ENCODE data around the gene SRGAP1. TPM values are rescaled to one million over a fixed set of nuclear protein-coding genes. Genes with fewer than 3 reads are reported as not detected.
"Not testable (repeated sequence)": the region's sequence is repeated elsewhere in the genome, so short reads cannot be mapped to it uniquely, and the experiment has no call there.

SRGAP1 gene
- polyA plus RNA-seq, 4 donors = 2.2 to 8.5 (median 4.0) TPM

DNA sequence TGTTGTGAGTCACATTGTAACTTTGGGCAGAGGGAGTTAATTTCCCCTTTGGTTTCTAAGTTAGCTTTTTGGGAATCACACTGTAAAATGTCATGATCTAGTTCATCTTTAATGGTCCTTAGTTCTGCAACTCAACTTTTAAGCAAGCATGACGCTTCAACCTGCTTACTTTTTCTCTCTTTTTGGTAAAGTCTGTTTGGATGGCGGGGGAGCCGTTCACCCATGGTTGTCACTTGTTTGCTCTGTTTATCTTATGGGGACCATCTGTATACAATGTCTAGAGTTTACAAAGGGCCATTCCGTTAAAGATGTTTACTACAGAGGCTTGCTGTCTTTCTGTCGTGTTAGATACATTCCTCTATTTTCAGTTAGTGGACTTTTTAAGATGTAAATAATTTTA, 172.0 kb downstream of the SRGAP1 start:
- Histone ChIP-seq H3K27me3 (ENCODE audit: control insufficient read depth in 3 of 3, insufficient read depth in 3 of 3, low read length in 3 of 3) (no peaks in the 10 kb centered on the region), H3K4me3 (ENCODE audit: low read depth in 1 of 3, low read length in 3 of 3) (no peak overlapping the region), H3K36me3 (ENCODE audit: control insufficient read depth in 3 of 3, insufficient read depth in 2 of 3, low read depth in 1 of 3, low read length in 3 of 3) (peaks cover 0 to 2% (median 0%) of the 10 kb centered on the region in 3 donors), H3K4me1 (ENCODE audit: control insufficient read depth in 3 of 3, insufficient read depth in 2 of 3, low read depth in 1 of 3, low read length in 2 of 3) (no peaks in the 10 kb centered on the region), H3K9me3 (ENCODE audit: control insufficient read depth in 2 of 2, insufficient read depth in 1 of 2, low read depth in 1 of 2, low read length in 1 of 2) (no peaks in the 10 kb centered on the region), H3K27ac (ENCODE audit: low read depth in 1 of 3, low read length in 2 of 3) (no peak overlapping the region)
- WGBS, 3 donors = 81 to 88% (median 87%) methylated on average over 5 of the region's 5 CpGs
- FAIRE-seq (no peak), DNase-seq (no peak)

DNA sequence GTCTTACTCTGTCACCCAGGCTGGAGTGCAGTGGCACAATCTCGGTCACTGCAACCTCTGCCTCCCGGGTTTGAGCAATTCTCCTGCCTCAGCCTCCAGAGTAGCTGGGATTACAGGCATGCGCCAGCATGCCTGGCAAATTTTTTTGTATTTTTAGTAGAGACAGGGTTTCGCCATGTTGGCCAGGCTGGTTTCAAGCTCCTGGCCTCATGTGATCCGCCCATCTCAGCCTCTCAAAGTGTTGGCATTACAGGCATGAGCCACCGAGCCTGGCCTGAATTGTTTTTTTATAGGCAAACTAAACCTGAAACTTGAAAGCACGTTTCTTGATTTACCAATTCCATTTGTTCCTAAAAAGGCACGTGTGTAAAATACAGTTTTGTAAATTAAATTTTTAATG, 173.6 kb downstream of the SRGAP1 start:
- not testable (repeated sequence) for H3K27me3 ChIP-seq (ENCODE audit: control insufficient read depth in 3 of 3, insufficient read depth in 3 of 3, low read length in 3 of 3); H3K36me3 ChIP-seq (ENCODE audit: control insufficient read depth in 3 of 3, insufficient read depth in 2 of 3, low read depth in 1 of 3, low read length in 3 of 3); FAIRE-seq; H3K4me3 ChIP-seq (ENCODE audit: low read depth in 1 of 3, low read length in 3 of 3); H3K27ac ChIP-seq (ENCODE audit: low read depth in 1 of 3, low read length in 2 of 3); H3K4me1 ChIP-seq (ENCODE audit: control insufficient read depth in 3 of 3, insufficient read depth in 2 of 3, low read depth in 1 of 3, low read length in 2 of 3); DNase-seq; H3K9me3 ChIP-seq (ENCODE audit: control insufficient read depth in 2 of 2, insufficient read depth in 1 of 2, low read depth in 1 of 2, low read length in 1 of 2)
- 80 to 91% (median 90%) methylated on average over 8 of the region's 8 CpGs for WGBS, 3 donors

DNA sequence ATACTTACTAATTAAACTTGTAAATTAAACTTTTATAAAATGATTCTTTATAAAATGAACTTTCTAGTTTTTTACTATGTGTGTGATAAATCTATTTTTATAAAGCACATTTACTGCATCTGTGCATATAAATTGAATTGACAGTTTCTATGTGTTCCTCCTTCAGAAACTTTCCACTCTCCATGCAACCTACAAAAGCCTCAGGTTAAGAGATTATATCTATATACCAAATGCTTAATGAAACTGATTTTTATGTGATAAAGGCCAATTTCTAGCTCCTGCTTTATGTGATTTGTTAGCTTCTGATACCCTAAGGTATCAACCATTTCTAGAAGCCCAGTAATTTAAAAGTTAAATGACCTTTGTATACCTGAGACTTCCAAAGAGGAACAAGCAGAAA, 174.0 kb downstream of the SRGAP1 start:
- no peaks in the 10 kb centered on the region for H3K9me3 ChIP-seq (ENCODE audit: control insufficient read depth in 2 of 2, insufficient read depth in 1 of 2, low read depth in 1 of 2, low read length in 1 of 2)
- no peak overlapping the region for H3K4me3 ChIP-seq (ENCODE audit: low read depth in 1 of 3, low read length in 3 of 3)
- H3K27ac ChIP-seq (ENCODE audit: low read depth in 1 of 3, low read length in 2 of 3) = no peak overlapping the region
- FAIRE-seq = no peak
- no peaks in the 10 kb centered on the region for H3K4me1 ChIP-seq (ENCODE audit: control insufficient read depth in 3 of 3, insufficient read depth in 2 of 3, low read depth in 1 of 3, low read length in 2 of 3)
- peaks cover 0 to 2% (median 0%) of the 10 kb centered on the region in 3 donors for H3K36me3 ChIP-seq (ENCODE audit: control insufficient read depth in 3 of 3, insufficient read depth in 2 of 3, low read depth in 1 of 3, low read length in 3 of 3)
- no peaks in the 10 kb centered on the region for H3K27me3 ChIP-seq (ENCODE audit: control insufficient read depth in 3 of 3, insufficient read depth in 3 of 3, low read length in 3 of 3)
- DNase-seq = no peak

DNA sequence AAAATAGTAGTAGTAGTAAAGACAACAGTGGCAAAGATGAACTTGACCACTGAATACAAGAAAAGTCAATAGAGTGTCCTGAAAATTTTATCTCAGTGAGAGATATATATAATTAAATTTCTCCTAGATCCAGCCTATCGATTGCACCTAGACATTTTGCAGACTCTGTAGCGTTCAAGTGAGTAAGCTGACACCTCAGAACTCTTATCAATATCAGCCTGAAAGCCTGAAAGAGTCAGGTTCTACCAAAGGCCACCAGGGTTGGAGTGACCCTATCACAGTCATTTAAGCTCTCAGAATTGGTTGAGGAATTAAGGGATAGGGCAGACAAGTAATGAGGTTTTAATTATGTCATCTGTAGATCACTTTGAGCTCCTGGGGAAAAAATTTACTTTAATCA, 174.6 kb downstream of the SRGAP1 start:
- H3K9me3 ChIP-seq (ENCODE audit: control insufficient read depth in 2 of 2, insufficient read depth in 1 of 2, low read depth in 1 of 2, low read length in 1 of 2) = no peaks in the 10 kb centered on the region
- WGBS, 3 donors = 88 to 93% (median 92%) methylated on average over 2 of the region's 2 CpGs
- H3K27ac ChIP-seq (ENCODE audit: low read depth in 1 of 3, low read length in 2 of 3) = no peak overlapping the region
- no peak for DNase-seq
- H3K27me3 ChIP-seq (ENCODE audit: control insufficient read depth in 3 of 3, insufficient read depth in 3 of 3, low read length in 3 of 3) = no peaks in the 10 kb centered on the region
- H3K36me3 ChIP-seq (ENCODE audit: control insufficient read depth in 3 of 3, insufficient read depth in 2 of 3, low read depth in 1 of 3, low read length in 3 of 3) = peaks cover 0 to 2% (median 0%) of the 10 kb centered on the region in 3 donors
- no peak for FAIRE-seq
- H3K4me3 ChIP-seq (ENCODE audit: low read depth in 1 of 3, low read length in 3 of 3) = no peak overlapping the region
- no peaks in the 10 kb centered on the region for H3K4me1 ChIP-seq (ENCODE audit: control insufficient read depth in 3 of 3, insufficient read depth in 2 of 3, low read depth in 1 of 3, low read length in 2 of 3)

- H3K4me1 ChIP-seq (ENCODE audit: control insufficient read depth in 3 of 3, insufficient read depth in 2 of 3, low read depth in 1 of 3, low read length in 2 of 3) = no peaks in the 10 kb centered on the region
- H3K36me3 ChIP-seq (ENCODE audit: control insufficient read depth in 3 of 3, insufficient read depth in 2 of 3, low read depth in 1 of 3, low read length in 3 of 3) = peaks cover 0 to 2% (median 0%) of the 10 kb centered on the region in 3 donors
- FAIRE-seq (no peak), DNase-seq (no peak)
- no peaks in the 10 kb centered on the region for H3K9me3 ChIP-seq (ENCODE audit: control insufficient read depth in 2 of 2, insufficient read depth in 1 of 2, low read depth in 1 of 2, low read length in 1 of 2)
- H3K27ac ChIP-seq (ENCODE audit: low read depth in 1 of 3, low read length in 2 of 3) = no peak overlapping the region
- no peaks in the 10 kb centered on the region for H3K27me3 ChIP-seq (ENCODE audit: control insufficient read depth in 3 of 3, insufficient read depth in 3 of 3, low read length in 3 of 3)
- H3K4me3 ChIP-seq (ENCODE audit: low read depth in 1 of 3, low read length in 3 of 3) = no peak overlapping the region
- 92 to 97% (median 97%) methylated on average over 1 of the region's 1 CpG for WGBS, 3 donors
Measured at GRCh38 chr12:64019654-64020053, 175.2 kb downstream of the SRGAP1 start.

DNA sequence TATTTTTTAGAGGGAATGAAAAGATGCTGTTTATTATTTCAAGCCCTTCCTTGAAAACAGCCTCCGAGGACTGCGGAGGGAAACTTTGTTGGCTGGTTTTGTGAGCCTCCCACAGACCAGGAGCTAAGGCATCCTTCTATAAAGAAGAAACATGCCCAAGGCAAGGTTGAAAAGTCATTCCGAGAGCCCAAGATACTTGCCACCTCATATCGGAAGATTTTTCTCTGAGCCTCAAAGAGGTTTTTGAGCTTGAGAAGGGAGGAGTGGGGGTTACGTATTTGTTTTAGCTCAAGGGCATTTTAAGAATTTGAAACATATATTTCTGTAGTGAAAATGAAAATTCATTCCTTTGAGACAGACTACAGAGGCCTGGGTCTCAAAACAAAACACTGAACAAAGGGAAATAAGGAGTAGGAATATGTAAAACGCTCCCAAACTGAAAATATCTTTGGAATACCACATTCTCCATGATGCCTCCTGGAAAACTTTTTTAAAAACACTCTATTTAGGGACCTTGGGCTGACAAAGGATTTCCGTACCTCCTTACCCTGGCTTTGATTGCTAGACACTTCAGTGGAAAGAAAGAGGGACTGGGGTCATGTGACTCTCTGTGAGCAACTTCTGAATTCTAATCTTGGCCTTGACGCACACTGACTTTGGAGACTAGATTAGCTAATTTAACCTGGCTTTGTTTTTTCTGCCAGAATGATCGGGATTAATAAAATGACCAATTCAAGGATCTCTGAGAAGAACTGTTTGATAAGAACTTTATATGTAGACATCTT, 180.9 kb downstream of the SRGAP1 start:
- H3K36me3 ChIP-seq (ENCODE audit: control insufficient read depth in 3 of 3, insufficient read depth in 2 of 3, low read depth in 1 of 3, low read length in 3 of 3) = no peaks in the 10 kb centered on the region
- DNase-seq (no peak), FAIRE-seq (no peak)
- no peaks in the 10 kb centered on the region for H3K4me1 ChIP-seq (ENCODE audit: control insufficient read depth in 3 of 3, insufficient read depth in 2 of 3, low read depth in 1 of 3, low read length in 2 of 3)
- H3K9me3 ChIP-seq (ENCODE audit: control insufficient read depth in 2 of 2, insufficient read depth in 1 of 2, low read depth in 1 of 2, low read length in 1 of 2) = no peaks in the 10 kb centered on the region
- H3K4me3 ChIP-seq (ENCODE audit: low read depth in 1 of 3, low read length in 3 of 3) = no peak overlapping the region
- H3K27ac ChIP-seq (ENCODE audit: low read depth in 1 of 3, low read length in 2 of 3) = no peak overlapping the region
- 90 to 96% (median 91%) methylated on average over 9 of the region's 9 CpGs for WGBS, 3 donors
- H3K27me3 ChIP-seq (ENCODE audit: control insufficient read depth in 3 of 3, insufficient read depth in 3 of 3, low read length in 3 of 3) = no peaks in the 10 kb centered on the region

- H3K27ac ChIP-seq (ENCODE audit: low read depth in 1 of 3, low read length in 2 of 3) = no peak overlapping the region
- WGBS, 3 donors = 68 to 72% (median 69%) methylated on average over 1 of the region's 1 CpG
- H3K9me3 ChIP-seq (ENCODE audit: control insufficient read depth in 2 of 2, insufficient read depth in 1 of 2, low read depth in 1 of 2, low read length in 1 of 2) = peaks cover 0 to 8% of the 10 kb centered on the region in 2 donors
- FAIRE-seq (no peak), DNase-seq (no peak)
- H3K36me3 ChIP-seq (ENCODE audit: control insufficient read depth in 3 of 3, insufficient read depth in 2 of 3, low read depth in 1 of 3, low read length in 3 of 3) = peaks cover 0 to 3% (median 0%) of the 10 kb centered on the region in 3 donors
- H3K4me3 ChIP-seq (ENCODE audit: low read depth in 1 of 3, low read length in 3 of 3) = no peak overlapping the region
- H3K4me1 ChIP-seq (ENCODE audit: control insufficient read depth in 3 of 3, insufficient read depth in 2 of 3, low read depth in 1 of 3, low read length in 2 of 3) = no peaks in the 10 kb centered on the region
- H3K27me3 ChIP-seq (ENCODE audit: control insufficient read depth in 3 of 3, insufficient read depth in 3 of 3, low read length in 3 of 3) = no peaks in the 10 kb centered on the region
Measured at GRCh38 chr12:64027311-64027710, 182.8 kb downstream of the SRGAP1 start.

- no peak for DNase-seq
- no peak for FAIRE-seq
- Histone ChIP-seq H3K4me3 (ENCODE audit: low read depth in 1 of 3, low read length in 3 of 3) (no peak overlapping the region), H3K27me3 (ENCODE audit: control insufficient read depth in 3 of 3, insufficient read depth in 3 of 3, low read length in 3 of 3) (no peaks in the 10 kb centered on the region), H3K9me3 (ENCODE audit: control insufficient read depth in 2 of 2, insufficient read depth in 1 of 2, low read depth in 1 of 2, low read length in 1 of 2) (peaks cover 0 to 9% of the 10 kb centered on the region in 2 donors), H3K36me3 (ENCODE audit: control insufficient read depth in 3 of 3, insufficient read depth in 2 of 3, low read depth in 1 of 3, low read length in 3 of 3) (peaks cover 0 to 5% (median 0%) of the 10 kb centered on the region in 3 donors), H3K27ac (ENCODE audit: low read depth in 1 of 3, low read length in 2 of 3) (no peak overlapping the region), H3K4me1 (ENCODE audit: control insufficient read depth in 3 of 3, insufficient read depth in 2 of 3, low read depth in 1 of 3, low read length in 2 of 3) (no peaks in the 10 kb centered on the region)
- WGBS, 3 donors = 66 to 92% (median 90%) methylated on average over 5 of the region's 5 CpGs
Measured at GRCh38 chr12:64028541-64028940, 184.0 kb downstream of the SRGAP1 start.

Data from small intestine (tissue), 7 donors.